Activated CD8-positive, alpha-beta memory T cell treated with anti-CD3 and anti-CD28 coated beads for 1 hour (primary cell): ENCODE results near the gene HTR3B.

ENCODE experiments used
- DNase-seq, 2 donors: peaks; one replicate each; pipeline ENCODE4 v3.0.0-alpha.2; 2020; ENCODE audit warnings: low read depth in 1 of 2; ENCODE audit errors: extremely low read depth in 1 of 2

HTR3B gene

DNA sequence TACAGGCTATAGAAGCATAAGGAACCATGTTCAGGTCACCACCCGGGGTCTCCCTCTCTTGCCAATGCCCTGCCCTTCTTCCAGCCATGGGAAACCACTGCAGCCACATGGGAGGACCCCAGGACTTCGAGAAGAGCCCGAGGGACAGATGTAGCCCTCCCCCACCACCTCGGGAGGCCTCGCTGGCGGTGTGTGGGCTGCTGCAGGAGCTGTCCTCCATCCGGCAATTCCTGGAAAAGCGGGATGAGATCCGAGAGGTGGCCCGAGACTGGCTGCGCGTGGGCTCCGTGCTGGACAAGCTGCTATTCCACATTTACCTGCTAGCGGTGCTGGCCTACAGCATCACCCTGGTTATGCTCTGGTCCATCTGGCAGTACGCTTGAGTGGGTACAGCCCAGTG is 84.8 kb downstream of the HTR3B start:
- DNase-seq, result no peak

DNA sequence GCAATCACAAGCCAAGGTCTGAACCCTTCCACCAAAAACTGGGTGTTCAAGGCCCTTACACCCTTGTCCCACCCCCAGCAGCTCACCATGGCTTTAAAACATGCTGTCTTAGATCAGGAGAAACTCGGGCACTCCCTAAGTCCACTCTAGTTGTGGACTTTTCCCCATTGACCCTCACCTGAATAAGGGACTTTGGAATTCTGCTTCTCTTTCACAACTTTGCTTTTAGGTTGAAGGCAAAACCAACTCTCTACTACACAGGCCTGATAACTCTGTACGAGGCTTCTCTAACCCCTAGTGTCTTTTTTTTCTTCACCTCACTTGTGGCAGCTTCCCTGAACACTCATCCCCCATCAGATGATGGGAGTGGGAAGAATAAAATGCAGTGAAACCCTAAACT is 85.3 kb downstream of the HTR3B start:
- DNase-seq, result no peak

DNA sequence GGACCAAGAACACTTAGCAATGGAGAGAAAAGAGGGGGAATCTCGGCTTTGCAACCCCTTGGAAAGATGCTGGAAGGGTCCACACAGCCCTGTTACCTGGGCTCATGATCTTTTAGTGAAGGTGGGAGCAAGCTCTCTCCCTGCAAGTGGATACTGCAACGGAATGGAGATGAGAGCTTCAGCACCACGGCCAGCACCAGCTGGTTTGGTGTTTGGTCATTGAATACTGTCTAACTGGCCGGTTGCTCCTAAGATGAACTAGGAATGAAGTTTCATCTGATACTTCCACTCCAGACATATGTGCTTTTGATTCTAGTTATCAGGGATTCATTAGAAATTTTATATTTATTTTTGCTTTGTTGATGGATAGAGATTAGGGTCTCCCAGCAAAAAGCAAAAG is 86.6 kb downstream of the HTR3B start:
- no peak for DNase-seq

DNA sequence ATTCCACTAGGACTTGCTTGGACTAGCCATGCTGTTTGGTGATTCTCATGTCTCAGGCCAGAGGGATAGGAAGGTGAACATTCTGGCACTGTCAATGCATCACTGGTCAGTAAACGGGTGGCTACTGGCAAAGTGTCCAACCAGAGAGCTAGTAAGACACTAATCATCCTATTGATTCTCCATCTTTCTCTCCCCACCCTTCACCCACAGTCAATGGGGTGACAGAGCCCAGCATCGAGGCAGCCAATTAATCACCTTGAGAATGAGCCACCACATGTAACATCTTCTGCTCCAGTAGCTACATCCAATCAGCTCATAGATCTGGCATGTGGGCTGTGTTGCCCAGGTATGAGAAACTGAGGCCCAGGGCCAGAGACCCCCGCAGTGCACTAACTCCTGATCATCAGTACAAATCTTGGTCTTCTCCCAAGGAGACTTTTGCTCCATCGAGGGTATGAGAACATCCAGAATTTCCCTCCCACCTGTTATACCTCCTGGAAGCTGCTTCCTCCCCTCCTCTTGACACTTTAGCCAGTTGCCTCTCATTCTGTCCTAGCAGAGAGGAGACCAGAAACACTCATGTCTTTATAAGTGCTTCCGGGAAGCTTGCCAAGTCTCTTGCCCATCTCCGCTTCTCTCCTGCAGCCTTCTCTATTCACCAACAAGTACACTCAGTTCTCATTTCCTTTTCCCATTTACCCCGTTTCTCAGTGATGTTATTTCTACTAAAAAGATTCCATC is 87.3 kb downstream of the HTR3B start:
- DNase-seq, result no peak

DNA sequence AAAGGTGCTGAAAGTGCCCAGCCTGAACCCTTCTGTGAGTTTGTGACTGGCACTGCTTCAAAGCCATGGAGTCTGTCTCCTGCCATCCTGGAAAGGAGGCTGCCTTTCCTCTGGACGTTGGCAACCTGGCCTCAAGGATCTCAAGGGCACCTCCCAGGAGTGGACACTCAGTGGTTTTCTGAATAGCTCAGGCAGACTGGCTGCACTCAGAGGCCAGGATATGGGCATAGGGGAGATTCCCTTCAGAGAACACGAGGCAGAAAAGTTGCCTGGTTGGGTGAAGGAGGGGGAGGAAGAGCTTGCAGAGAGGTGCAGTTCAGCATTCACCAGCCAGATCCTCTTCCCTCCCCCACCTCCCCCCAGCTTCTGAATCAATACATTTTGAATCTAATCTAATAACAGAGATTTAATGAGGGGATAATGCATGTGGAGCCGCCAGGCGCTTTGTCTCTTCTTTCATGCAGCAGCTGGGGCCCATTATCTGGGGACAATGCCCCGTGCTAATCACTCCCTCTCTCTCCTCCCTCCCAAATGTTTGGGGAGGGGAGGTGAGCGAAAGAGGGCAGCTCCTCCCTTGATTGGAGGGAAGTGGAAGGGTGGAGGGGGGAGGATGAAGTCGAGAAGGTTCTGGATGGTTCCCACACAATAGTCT is 88.0 kb downstream of the HTR3B start:
- DNase-seq, result no peak

DNA sequence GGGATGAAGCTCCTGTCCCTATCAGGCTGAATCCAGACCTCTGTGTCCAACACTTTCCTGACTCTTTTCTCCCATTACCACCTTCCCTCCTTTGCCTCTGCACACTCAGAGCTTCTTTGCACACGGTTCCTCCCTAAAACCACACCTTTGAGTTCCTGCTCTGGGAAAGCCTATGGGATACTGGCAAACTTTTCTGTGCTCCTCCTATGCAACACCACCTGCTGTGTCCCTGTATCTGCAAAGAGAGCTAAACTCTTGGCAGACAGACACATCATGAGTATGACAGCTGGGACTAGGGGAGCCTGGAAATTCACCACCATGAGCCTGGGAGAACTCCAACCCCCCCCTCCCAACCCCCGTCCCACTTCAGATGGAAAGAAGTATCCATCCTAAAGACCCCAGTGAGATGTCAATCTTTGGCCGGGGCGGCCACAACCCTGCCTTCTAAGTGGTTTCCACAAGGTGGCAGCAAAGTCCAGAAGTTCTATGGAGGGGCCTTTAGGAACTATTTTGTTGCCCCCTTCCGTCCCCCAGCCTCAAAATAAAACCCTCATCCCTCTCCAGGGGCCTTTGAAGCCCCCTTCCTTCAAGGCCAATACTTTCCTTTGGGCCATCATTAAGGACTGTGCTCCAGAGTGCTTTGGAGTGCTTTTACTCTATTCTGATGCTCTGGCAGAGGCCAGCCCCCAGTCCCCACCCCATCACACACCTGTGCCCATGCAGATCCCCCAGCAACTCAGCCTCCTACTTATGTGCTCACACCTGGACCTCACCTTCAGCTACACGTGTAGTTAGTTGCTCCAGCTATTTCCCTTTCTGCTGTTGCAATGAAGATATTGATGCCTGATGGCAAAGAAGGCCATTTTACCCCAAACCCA is 89.7 kb downstream of the HTR3B start:
- peak; percentile 5 to 10 for DNase-seq
